ENCODE results near the gene CDA.

Gene CDA

DNA sequence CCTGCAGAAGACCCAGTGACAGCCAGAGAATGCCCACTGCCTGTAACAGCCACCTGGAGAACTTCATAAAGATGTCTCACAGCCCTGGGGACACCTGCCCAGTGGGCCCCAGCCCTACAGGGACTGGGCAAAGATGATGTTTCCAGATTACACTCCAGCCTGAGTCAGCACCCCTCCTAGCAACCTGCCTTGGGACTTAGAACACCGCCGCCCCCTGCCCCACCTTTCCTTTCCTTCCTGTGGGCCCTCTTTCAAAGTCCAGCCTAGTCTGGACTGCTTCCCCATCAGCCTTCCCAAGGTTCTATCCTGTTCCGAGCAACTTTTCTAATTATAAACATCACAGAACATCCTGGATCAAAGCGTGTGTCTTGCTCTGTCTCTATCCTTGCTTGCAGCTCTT, 29.7 kb downstream of the CDA start:
- DNase-seq = no peak

GRCh38 chr1:20619999-20620398, 31.1 kb downstream of the CDA start:
- DNase-seq = no peak

DNA sequence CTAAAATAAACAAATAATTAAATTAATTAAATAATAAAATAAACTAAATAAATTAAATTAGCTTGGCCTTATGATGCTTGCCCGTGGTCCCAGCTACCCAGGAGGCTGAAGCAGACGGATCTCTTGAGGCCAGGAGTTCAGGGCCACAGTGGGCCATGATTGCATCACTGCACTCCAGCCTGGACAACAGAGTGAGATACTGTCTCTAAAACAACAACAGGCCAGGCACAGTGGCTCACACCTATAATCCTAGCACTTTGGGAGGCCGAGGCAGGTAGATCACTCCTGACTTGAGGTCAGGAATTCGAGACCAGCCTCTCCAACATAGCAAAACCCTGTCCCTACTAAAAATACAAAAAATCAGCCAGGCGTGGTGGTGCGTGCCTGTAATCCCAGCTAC, 32.1 kb downstream of the CDA start:
- DNase-seq = no peak

GRCh38 chr1:20624709-20625108, 35.8 kb downstream of the CDA start:
- no peak for DNase-seq

DNA sequence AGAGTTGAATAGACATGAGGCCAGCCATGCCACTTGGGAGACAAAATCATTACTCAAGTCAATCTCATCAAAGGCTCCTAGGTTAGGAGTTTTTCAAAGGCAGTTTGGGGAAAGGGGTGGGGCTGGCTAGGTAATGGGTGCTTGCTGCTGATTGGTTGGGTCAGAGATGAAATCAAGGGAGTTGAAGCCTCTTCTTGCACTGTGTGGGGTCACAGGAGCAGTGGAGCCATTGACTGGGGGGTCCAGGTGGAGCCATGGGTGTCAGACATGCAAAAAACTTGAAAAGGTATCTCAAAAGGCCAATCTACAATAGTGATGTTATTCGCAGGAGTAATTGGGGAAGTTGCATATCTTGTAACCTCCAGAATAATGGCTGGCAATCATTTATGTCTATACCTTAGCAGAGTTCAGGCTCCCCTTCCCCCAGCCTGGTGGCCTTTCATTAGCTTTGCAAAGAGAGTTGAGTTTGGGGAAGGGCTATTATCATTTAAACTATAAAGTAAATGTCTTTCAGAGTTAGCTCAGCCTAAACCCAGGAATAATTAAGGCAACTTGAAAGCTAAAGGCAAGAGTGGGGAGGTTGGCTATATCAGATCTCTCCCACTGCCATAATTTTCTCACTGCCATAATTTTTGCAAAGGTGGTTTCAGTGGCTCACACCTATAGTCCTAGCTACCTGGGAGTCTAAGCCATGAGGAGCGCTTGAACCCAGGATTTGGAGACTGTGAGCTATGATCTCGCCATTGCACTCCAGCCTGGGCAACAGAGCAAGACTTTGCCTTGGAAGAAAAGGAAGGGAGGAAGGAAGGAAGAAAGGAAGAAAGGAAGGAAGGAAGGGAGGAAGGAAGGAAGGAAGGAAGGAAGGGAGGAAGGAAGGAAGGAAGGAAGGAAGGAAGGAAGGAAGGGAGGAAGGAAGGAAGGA, 36.5 kb downstream of the CDA start:
- DNase-seq = no peak

- no peak for DNase-seq
Observed at GRCh38 chr1:20626098-20626427, 37.2 kb downstream of the CDA start.

DNA sequence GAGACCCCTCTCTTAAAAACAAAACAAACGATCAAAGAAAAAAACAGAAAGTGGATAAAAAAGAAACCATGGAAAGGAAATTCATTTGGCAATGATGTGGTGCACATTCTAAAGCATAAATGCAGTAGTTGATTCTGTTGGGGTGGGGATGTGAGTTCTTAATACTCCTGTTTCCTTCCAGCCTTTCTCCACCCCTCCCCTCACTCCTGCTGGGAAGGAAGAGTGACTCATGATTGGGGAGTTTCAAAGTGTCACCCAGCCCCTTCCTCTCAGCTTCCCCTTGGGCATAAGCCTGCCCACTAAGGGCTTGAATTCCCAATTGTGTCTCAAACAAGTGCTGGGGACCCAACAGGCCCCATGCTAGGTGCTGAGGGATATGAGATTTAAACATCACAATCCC, 37.6 kb downstream of the CDA start:
- no peak for DNase-seq

DNA sequence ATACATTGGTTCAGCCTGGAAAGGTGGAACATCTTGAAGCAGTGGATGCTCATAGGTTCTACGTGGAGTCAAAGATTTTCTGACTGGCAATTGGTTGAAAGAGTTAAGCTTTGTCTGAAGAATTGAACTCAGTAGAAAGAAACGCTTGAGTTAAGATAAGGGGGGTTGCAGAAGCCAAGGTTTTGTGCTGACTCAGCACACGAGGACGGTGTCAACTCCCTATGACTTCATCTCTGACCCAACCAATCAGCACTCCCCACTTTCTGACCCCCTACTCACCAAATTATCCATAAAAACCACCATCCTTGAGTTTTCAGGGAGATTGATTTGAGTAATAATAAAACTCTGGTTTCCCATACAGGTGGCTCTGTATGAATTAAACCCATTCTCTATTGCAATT, 41.8 kb downstream of the CDA start:
- no peak for DNase-seq

- no peak for DNase-seq
Observed at GRCh38 chr1:20632386-20632785, 43.5 kb downstream of the CDA start.

GRCh38 chr1:20633190-20634064, 44.5 kb downstream of the CDA start, which contains the start of gene PINK1:
TSS of gene PINK1 (plus strand) at chr1:20633458. CDS start at chr1:20633549, 91 bp downstream.
- DNase-seq = peak; percentile 76

- no peak for DNase-seq
Observed at GRCh38 chr1:20634065-20634593, 45.2 kb downstream of the CDA start.

GRCh38 chr1:20634594-20635084, 45.7 kb downstream of the CDA start:
- DNase-seq = peak; percentile 91

DNA sequence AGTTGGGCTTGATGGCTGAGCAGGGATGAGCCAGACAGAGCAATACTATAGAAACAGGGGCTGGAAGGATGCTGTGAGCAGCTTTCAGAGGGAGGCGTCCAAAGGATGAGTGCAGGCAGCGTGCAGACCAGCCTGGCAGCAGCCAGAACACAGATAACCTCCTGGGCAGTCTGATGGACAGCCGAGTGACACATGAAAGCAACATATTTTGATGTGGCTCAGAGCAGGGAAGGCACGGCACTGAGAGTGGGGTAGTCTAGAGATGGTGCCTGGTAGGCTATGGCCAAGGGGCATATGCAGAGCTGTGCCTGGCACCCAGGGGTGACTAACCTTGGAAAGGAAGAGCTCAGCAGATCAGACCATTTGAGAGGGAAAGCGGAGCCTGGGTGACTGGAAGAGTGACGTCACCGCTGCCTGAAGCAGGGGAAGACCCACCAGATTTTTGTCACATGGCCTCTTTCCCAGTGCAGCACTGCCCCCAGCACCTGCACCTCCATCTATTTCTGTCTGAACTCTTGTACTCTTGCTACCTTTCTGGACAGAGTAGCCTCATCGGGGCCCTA, 48.0 kb downstream of the CDA start:
- DNase-seq = no peak

DNA sequence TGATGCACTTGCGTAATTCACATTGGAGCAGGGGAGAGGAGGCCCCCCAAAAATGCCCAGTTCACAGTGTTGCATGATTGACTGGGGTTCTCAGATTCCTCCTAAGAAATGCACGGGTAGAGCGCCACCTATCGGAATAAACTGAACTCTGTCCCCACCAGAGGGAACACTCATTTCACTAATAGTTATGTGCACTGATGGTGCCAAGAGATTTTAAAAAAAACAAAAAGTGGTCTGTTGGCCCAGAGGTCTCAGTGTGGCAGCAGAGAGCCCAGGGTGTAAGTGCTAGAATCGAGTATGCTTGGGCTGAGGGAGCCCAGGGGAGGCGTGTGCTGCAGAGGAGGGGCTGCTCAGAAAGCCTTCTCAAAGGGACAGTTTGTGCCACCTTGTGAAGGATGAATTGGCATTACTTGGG, 51.3 kb downstream of the CDA start:
- DNase-seq = no peak

DNA sequence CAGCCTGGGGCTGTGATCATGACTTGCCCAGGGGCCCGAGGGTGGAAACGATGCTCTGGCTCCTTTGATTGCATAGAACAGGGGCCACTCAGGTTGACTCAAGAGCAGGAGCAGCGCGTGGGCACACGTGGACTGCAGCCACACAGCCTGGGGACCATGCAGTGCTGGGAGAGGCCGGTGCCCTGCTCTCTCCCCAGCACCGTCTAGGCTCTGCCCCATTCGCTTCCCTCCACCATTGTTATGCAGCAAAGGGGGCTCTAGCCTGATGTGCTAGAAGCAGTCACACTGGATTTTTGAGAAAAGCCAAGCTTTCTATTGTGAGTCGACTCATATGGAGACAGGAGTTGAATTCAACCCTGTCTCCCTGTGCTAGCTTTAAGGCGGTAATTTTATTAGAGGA, 53.1 kb downstream of the CDA start:
- no peak for DNase-seq

DNA sequence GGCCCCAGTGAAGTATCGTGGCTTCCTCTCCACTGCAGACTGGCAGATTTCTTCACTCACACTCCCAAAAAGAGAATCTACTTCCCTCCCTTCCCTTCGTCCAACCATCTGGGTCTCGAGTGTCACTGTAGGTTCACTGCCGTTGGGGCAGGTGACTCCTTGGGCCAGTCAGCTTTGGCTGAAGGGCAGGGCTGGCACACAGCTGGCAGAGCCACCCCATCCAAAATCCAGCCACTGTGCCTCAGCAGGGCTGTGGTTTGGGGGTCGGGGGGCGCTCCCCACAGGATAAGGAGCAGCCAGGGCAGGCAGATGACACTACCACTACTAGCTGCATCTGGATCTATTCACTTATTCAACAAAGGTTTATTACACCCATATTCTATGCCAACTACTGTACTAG, 54.2 kb downstream of the CDA start:
- DNase-seq = no peak

- DNase-seq = no peak
Observed at GRCh38 chr1:20644416-20644815, 55.5 kb downstream of the CDA start.

DNA sequence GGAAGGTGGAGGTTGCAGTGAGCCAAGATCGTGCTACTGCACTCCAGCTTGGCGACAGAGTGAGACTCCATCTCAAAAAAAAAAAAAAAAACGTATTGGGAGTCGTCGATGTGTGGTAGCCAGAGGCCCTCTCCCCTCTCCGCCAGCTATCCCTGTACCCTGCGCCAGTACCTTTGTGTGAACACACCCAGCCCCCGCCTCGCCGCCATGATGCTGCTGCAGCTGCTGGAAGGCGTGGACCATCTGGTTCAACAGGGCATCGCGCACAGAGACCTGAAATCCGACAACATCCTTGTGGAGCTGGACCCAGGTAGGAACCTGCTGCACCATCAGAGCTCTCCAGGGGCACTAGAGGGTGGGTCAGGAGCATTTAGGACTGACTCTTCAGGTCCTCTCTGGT, 56.5 kb downstream of the CDA start:
- no peak for DNase-seq

GRCh38 chr1:20648438-20648837, 59.5 kb downstream of the CDA start:
- no peak for DNase-seq

DNA sequence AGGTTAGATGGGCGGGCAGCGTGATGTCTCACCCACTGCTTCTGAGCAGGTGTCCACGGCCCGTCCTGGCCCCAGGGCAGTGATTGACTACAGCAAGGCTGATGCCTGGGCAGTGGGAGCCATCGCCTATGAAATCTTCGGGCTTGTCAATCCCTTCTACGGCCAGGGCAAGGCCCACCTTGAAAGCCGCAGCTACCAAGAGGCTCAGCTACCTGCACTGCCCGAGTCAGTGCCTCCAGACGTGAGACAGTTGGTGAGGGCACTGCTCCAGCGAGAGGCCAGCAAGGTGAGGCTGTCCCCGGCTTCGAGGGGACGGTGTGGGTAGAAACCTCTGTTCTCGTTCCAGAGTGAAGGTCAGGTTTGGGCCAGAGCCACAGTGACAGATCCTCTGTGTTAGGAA, 60.0 kb downstream of the CDA start:
- no peak for DNase-seq

DNA sequence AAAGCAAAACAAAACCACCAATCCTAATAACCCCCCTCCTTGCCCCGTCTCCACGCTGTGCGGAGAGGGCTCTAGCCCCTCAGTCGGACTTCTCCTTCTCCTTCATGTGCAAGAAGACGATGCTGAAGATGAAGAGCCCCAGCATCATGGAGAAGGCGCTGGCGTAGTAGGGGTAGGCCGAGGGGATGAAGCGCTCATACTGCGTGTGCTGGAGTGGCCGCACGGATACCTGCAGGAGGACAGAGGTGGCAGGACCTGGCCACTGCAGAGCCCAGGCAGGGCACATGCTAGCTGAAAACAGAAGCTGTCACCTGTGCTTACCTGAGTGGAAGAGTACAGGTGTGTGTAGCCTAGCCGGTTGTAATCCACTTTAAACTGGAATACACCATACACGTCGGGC, 63.4 kb downstream of the CDA start:
- DNase-seq = no peak

DNA sequence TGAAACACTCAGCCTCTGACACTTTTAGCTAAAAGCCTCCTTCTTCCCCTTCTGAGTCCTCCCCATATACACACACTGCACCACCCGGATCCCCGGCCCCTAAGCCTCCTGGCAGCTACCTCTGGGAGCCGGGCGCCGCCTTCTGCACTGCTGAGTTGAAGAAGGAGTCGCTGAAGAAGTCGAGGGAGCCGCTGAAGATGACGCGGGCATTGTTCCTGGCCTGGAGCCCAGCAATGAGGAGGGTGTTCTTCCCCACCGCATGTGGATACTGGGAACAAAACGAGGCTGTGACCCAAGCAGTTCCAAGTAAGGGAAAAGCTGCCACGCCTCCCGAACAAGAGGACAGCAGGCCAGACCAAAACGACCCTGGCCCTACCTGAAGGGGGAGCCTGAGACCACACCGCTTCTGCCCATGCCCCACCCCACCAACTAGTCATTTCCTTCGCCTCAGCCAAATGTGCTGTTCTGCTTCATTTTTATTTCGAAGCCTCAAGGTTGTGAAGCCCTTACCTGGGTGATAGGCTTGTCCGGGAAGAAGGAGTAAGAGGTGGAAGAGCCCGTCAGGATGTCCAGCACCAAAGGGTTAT, 65.3 kb downstream of the CDA start:
- no peak for DNase-seq

DNA sequence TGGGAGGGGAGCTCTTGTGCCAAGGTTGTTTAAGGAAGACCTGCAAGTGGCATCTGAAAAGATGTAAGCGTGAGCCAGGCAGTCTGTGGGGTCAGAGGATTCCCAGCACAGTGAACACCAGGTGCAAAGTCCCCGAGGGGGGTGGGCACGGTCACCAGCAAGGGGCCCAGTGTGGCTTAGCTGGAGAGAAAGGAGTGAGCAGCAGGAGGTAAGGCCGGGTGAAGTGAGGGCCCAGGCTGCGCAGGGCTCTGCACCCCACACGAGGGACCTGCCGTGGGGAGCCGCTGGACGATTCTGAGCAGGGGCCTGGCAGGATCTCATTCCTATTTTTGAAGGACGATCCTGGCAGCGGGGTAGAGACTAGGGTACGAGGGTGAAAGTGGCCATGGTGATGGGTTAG, 68.1 kb downstream of the CDA start:
- DNase-seq = no peak

Measured in DMS79 treated with DMSO at 0.1 percent for 48 hours (cell line).